PFSK-1 (cell line): Measurements from ENCODE around the gene ANKS1A.

Experiments used
- FOXP2 ChIP-seq: optimal IDR thresholded peaks from 2 replicates; pipeline ENCODE3; 2011; ENCODE audit warnings: borderline replicate concordance, control low read depth, inconsistent platforms; ENCODE audit not compliant: insufficient read depth; ENCODE audit errors: extremely low read length, extremely low read depth
- POLR2AphosphoS5 ChIP-seq: IDR thresholded peaks from 2 replicates; pipeline ENCODE4 v1.6.1; 2012; ENCODE audit warnings: low read depth, mild to moderate bottlenecking, control low read depth, low read length, moderate library complexity
- SIN3A ChIP-seq: IDR thresholded peaks from 2 replicates; pipeline ENCODE4 v1.6.1; 2012; ENCODE audit warnings: mild to moderate bottlenecking, low read length, moderate library complexity, borderline replicate concordance; ENCODE audit not compliant: insufficient read depth
- TAF1 ChIP-seq: IDR thresholded peaks from 2 replicates; pipeline ENCODE4 v1.6.1; 2012; ENCODE audit warnings: low read length, control low read depth, borderline replicate concordance; ENCODE audit not compliant: insufficient read depth
- TF ChIP-seq, protein P1 (sequence below), 2 experiments: IDR thresholded peaks; 2 replicates each; pipeline versions ENCODE4 v1.6.1 to v1.8.0; 2011 to 2012; ENCODE audit warnings: low read depth in 2 of 2, low read length in 2 of 2, control low read depth in 1 of 2, inconsistent platforms in 1 of 2, mild to moderate bottlenecking in 1 of 2, moderate library complexity in 1 of 2; ENCODE audit not compliant: insufficient read depth in 1 of 2

ANKS1A gene

GRCh38 chr6:35089216-35089934 lies 200.3 kb downstream of the ANKS1A start:
- TF ChIP-seq FOXP2 (no peak), TAF1 (no peak), SIN3A (no peak), POLR2AphosphoS5 (no peak)
- TF ChIP-seq, protein P1, sequence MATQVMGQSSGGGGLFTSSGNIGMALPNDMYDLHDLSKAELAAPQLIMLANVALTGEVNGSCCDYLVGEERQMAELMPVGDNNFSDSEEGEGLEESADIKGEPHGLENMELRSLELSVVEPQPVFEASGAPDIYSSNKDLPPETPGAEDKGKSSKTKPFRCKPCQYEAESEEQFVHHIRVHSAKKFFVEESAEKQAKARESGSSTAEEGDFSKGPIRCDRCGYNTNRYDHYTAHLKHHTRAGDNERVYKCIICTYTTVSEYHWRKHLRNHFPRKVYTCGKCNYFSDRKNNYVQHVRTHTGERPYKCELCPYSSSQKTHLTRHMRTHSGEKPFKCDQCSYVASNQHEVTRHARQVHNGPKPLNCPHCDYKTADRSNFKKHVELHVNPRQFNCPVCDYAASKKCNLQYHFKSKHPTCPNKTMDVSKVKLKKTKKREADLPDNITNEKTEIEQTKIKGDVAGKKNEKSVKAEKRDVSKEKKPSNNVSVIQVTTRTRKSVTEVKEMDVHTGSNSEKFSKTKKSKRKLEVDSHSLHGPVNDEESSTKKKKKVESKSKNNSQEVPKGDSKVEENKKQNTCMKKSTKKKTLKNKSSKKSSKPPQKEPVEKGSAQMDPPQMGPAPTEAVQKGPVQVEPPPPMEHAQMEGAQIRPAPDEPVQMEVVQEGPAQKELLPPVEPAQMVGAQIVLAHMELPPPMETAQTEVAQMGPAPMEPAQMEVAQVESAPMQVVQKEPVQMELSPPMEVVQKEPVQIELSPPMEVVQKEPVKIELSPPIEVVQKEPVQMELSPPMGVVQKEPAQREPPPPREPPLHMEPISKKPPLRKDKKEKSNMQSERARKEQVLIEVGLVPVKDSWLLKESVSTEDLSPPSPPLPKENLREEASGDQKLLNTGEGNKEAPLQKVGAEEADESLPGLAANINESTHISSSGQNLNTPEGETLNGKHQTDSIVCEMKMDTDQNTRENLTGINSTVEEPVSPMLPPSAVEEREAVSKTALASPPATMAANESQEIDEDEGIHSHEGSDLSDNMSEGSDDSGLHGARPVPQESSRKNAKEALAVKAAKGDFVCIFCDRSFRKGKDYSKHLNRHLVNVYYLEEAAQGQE (IDR thresholded peaks at IDR 0.05; ENCODE audit: insufficient read depth in 1 of 2, low read depth in 2 of 2, low read length in 2 of 2) = no peak

DNA sequence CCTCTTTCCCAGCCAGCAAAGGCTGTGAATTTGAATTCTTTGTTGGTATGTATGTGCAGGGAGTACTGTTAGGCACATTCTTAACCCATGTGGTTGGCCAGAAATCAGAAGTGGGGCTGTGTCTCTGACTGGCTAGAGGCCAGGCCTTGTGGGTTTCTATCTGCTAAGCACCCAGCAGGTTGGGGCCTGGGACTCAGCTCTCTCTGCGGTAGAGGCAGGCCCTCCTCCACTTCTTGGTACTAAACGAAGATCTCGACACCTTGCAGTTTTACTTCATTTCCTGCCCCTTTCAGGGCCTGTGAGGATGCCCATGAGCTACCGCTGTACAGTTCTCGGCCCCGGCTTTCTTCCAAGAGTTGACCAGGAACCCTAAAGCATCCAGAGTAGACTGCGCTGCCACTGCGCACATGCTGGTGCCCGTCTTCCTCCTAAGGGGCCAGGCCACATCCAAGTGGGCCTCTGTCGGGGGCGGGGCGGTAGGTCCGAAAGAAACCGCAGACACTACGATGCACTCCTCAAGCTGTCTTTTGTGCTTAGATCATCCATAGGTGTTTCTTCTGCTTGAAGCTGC lies 201.0 kb downstream of the ANKS1A start:
- TF ChIP-seq, protein P1 (IDR thresholded peaks at IDR 0.05; ENCODE audit: insufficient read depth in 1 of 2, low read depth in 2 of 2, low read length in 2 of 2) = no peak

GRCh38 chr6:35090734-35091133 lies 201.7 kb downstream of the ANKS1A start:
- TF ChIP-seq, protein P1 (IDR thresholded peaks at IDR 0.05; ENCODE audit: insufficient read depth in 1 of 2, low read depth in 2 of 2, low read length in 2 of 2) = no peak
- TF ChIP-seq FOXP2 (no peak), POLR2AphosphoS5 (no peak), TAF1 (no peak), SIN3A (no peak)

DNA sequence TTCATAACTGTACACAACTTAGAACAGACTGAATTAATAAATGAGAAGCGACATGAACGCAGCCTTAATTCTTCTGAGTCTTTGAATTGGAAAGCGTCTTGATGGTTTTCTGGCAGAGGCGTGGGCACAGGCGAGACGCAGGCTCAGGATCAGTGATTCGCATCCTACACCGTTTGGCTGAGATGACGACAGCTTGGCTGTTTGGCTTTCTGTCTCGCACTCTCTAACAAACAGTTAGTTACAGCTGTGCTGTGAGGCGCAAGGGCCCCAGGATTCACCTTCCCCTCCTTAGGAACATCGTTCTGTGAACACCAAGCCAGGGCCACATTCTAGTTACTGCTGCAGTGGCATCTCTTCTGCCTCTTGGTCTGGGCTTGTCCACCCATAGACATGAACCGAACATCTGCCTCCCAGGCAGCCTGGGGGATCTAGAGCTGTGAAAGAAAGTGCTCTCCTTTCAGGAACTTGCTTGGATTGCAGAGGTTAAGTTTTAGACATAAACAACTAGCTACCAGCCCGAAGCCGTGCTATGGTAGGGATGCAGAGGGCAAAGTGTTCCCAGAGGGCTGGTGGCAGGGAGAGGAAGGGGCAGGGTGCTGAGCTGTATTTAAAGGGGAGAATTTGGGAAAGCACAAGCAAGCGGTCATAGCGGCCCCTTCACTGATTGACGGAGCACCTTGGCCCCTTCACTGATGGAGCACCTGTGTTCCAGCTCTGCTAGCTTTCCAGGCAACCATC lies 202.5 kb downstream of the ANKS1A start:
- TF ChIP-seq, protein P1 (IDR thresholded peaks at IDR 0.05; ENCODE audit: insufficient read depth in 1 of 2, low read depth in 2 of 2, low read length in 2 of 2) = no peak
- TF ChIP-seq FOXP2 = no peak
- TF ChIP-seq TAF1 = no peak
- TF ChIP-seq POLR2AphosphoS5 = no peak
- TF ChIP-seq SIN3A = no peak
